HepG2 (cell line): ENCODE data around the gene UMOD.

Source experiments
- FOXK1 ChIP-seq: sonication (generic); formaldehyde crosslinking; IDR thresholded peaks from 2 replicates; pipeline ENCODE4 v1.4.0; 2020; ENCODE audit warnings: low read depth, missing genetic modification reagents, borderline replicate concordance
- HOXA7 ChIP-seq: sonication (generic); formaldehyde crosslinking; IDR thresholded peaks from 2 replicates; pipeline ENCODE4 v1.8.1; 2022; ENCODE audit warnings: mild to moderate bottlenecking, missing genetic modification reagents, moderate library complexity
- PHF5A ChIP-seq: IDR thresholded peaks from one replicate; pipeline ENCODE4 v1.6.1; 2018; ENCODE audit warnings: low read depth, missing genetic modification reagents; ENCODE audit not compliant: unreplicated experiment
- RBFOX2 ChIP-seq: fragments of 200-400 bp; formaldehyde crosslinking; IDR thresholded peaks from 2 replicates; pipeline ENCODE4 v1.6.1; 2017; ENCODE audit warnings: low read depth, mild to moderate bottlenecking, low read length
- ZNF205 ChIP-seq: IDR thresholded peaks from 2 replicates; pipeline ENCODE4 v1.6.1; 2018; ENCODE audit warnings: missing biosample characterization, missing genetic modification reagents
- ZNF331 ChIP-seq: sonication (generic); formaldehyde crosslinking; IDR thresholded peaks from 2 replicates; pipeline ENCODE4 v1.4.0; 2020; ENCODE audit warnings: missing genetic modification reagents
- ZNF720 ChIP-seq: sonication (generic); formaldehyde crosslinking; IDR thresholded peaks from 2 replicates; pipeline ENCODE4 v1.4.0; 2020; ENCODE audit warnings: missing genetic modification reagents
- TF ChIP-seq, protein P1 (sequence below): sonication (generic); formaldehyde crosslinking; conservative IDR thresholded peaks from 2 replicates; pipeline ENCODE4 v1.8.0; 2022; ENCODE audit warnings: missing genetic modification reagents
- TF ChIP-seq, protein P2 (sequence below): sonication (generic); formaldehyde crosslinking; IDR thresholded peaks from 2 replicates; pipeline ENCODE4 v1.4.0; 2020; ENCODE audit warnings: missing genetic modification reagents
- TF ChIP-seq, protein P3 (sequence below): sonication (generic); formaldehyde crosslinking; IDR thresholded peaks from 2 replicates; pipeline ENCODE4 v1.5.0; 2020; ENCODE audit warnings: mild to moderate bottlenecking, missing genetic modification reagents, moderate library complexity
- TF ChIP-seq, protein P4 (sequence below), 2 experiments: fragments of 450-650 bp in 1 of 2; sonication (generic) in 1 of 2; formaldehyde crosslinking; IDR thresholded peaks; 2 replicates each; pipeline versions ENCODE4 v1.5.0 to v1.8.0; 2020 to 2022; ENCODE audit warnings: mild to moderate bottlenecking in 1 of 2, missing genetic modification reagents in 1 of 2
- TF ChIP-seq, protein P5 (sequence below), 2 experiments: sonication (generic) in 1 of 2; formaldehyde crosslinking in 1 of 2; IDR thresholded peaks; 2 replicates each; pipeline versions ENCODE4 v1.5.1 to v1.6.1; 2011 to 2020; ENCODE audit warnings: borderline replicate concordance in 1 of 2, low read depth in 1 of 2, low read length in 1 of 2, mild to moderate bottlenecking in 1 of 2, missing genetic modification reagents in 1 of 2, moderate library complexity in 1 of 2

DNA sequence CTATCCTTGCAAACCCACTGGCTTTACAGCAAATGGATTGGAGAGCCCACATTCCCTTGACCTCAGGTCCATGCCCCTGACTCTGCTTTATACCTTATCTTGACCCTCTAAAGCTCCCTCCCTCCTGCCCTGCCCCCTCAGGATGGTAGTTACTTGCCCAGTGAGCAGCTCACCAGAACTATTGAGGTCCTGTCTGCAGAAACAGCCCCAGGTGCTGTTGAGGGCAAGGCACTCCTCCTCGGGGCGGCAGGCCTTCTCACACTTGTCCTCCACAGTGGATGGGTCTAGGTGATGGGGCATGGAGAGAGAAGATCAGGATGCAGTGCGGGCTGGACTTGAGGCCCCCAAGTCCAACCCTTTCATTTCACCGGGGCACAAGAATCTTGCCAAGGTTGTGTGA, 29.8 kb downstream of the UMOD start:
- no peak for TF ChIP-seq ZNF720 (CRISPR knock-in tag)
- TF ChIP-seq, protein P1, sequence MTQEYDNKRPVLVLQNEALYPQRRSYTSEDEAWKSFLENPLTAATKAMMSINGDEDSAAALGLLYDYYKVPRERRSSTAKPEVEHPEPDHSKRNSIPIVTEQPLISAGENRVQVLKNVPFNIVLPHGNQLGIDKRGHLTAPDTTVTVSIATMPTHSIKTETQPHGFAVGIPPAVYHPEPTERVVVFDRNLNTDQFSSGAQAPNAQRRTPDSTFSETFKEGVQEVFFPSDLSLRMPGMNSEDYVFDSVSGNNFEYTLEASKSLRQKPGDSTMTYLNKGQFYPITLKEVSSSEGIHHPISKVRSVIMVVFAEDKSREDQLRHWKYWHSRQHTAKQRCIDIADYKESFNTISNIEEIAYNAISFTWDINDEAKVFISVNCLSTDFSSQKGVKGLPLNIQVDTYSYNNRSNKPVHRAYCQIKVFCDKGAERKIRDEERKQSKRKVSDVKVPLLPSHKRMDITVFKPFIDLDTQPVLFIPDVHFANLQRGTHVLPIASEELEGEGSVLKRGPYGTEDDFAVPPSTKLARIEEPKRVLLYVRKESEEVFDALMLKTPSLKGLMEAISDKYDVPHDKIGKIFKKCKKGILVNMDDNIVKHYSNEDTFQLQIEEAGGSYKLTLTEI (CRISPR knock-in tag) = no peak
- TF ChIP-seq RBFOX2 = no peak
- TF ChIP-seq, protein P2, sequence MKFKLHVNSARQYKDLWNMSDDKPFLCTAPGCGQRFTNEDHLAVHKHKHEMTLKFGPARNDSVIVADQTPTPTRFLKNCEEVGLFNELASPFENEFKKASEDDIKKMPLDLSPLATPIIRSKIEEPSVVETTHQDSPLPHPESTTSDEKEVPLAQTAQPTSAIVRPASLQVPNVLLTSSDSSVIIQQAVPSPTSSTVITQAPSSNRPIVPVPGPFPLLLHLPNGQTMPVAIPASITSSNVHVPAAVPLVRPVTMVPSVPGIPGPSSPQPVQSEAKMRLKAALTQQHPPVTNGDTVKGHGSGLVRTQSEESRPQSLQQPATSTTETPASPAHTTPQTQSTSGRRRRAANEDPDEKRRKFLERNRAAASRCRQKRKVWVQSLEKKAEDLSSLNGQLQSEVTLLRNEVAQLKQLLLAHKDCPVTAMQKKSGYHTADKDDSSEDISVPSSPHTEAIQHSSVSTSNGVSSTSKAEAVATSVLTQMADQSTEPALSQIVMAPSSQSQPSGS (CRISPR knock-in tag) = no peak
- TF ChIP-seq, protein P3, sequence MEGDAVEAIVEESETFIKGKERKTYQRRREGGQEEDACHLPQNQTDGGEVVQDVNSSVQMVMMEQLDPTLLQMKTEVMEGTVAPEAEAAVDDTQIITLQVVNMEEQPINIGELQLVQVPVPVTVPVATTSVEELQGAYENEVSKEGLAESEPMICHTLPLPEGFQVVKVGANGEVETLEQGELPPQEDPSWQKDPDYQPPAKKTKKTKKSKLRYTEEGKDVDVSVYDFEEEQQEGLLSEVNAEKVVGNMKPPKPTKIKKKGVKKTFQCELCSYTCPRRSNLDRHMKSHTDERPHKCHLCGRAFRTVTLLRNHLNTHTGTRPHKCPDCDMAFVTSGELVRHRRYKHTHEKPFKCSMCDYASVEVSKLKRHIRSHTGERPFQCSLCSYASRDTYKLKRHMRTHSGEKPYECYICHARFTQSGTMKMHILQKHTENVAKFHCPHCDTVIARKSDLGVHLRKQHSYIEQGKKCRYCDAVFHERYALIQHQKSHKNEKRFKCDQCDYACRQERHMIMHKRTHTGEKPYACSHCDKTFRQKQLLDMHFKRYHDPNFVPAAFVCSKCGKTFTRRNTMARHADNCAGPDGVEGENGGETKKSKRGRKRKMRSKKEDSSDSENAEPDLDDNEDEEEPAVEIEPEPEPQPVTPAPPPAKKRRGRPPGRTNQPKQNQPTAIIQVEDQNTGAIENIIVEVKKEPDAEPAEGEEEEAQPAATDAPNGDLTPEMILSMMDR (CRISPR knock-in tag) = no peak
- no peak for TF ChIP-seq ZNF205 (CRISPR knock-in tag)
- no peak for TF ChIP-seq ZNF331 (CRISPR knock-in tag)
- TF ChIP-seq, protein P4, sequence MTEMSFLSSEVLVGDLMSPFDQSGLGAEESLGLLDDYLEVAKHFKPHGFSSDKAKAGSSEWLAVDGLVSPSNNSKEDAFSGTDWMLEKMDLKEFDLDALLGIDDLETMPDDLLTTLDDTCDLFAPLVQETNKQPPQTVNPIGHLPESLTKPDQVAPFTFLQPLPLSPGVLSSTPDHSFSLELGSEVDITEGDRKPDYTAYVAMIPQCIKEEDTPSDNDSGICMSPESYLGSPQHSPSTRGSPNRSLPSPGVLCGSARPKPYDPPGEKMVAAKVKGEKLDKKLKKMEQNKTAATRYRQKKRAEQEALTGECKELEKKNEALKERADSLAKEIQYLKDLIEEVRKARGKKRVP (CRISPR knock-in tag; IDR thresholded peaks at IDR 0.05) = no peak
- TF ChIP-seq PHF5A = no peak
- TF ChIP-seq, protein P5, sequence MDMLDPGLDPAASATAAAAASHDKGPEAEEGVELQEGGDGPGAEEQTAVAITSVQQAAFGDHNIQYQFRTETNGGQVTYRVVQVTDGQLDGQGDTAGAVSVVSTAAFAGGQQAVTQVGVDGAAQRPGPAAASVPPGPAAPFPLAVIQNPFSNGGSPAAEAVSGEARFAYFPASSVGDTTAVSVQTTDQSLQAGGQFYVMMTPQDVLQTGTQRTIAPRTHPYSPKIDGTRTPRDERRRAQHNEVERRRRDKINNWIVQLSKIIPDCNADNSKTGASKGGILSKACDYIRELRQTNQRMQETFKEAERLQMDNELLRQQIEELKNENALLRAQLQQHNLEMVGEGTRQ (IDR thresholded peaks at IDR 0.05; ENCODE audit: low read depth, low read length) = no peak
- TF ChIP-seq, protein P5 (CRISPR knock-in tag; IDR thresholded peaks at IDR 0.05; ENCODE audit: borderline replicate concordance) = no peak
- TF ChIP-seq FOXK1 (CRISPR knock-in tag) = no peak
- TF ChIP-seq HOXA7 (CRISPR knock-in tag) = no peak
